ENCODE data around the gene PRSS50. TPM values are rescaled to one million over a fixed set of nuclear protein-coding genes. Genes with fewer than 3 reads are reported as not detected.

The PRSS50 gene
- total RNA-seq, 1 experiment from 2014 or later = not detected

DNA sequence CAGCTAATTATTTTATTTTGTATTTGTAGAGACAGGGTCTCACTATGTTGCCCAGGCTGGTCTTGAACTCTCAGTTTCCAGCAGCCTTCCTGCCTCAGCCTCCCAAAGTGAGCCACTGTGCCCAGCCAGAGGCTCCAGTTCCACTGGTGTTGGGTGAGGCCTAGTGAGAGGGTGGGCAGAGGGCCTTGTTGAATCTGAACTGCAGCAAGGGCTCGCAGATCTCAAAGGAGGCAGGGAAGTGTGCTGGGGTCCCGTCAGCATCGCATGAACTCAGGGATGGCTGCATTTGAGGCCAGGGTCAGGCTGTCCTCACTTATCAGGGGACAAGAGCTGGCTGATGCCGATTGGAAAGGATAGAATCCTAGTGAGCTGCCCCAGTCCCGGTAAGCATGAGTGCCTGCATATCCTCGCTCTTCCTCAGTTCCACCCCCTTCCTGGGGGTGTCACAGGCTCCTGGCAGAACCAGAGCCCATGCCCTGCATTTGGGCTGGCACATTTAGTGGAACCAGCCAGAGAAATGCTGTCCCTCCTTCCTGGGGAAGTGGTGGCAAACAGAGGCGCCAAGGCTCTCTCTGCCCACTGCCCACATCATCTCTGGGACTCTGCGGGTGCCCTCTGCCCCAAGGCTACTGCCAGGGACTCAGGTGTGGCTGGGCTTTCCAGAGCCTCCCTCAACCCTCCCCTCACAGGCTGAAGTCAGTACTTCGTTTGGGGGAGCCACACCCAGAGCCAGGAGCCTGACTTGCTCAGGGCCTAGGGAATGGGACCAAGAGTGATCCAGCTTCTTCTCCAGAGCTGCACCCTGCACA is 48.3 kb downstream of the PRSS50 start:
- no TSS peak for BruUV-seq (replicated peaks)
- RAD21 ChIA-PET (ENCODE audit: low non-redundant PET in 1 of 2, low total read pairs in 2 of 2, uncharacterized antibody in 2 of 2, unreplicated experiment in 2 of 2) = no interaction called here
- intact Hi-C loops (cut with micrococcal nuclease) = no loop called here
- TF ChIP-seq CEBPB (IDR thresholded peaks at IDR 0.05; ENCODE audit: low read depth) = no peak
- no peak for TF ChIP-seq POLR2AphosphoS5 (IDR thresholded peaks at IDR 0.05; ENCODE audit: low read depth, low read length)
- TF ChIP-seq POLR2A (IDR thresholded peaks at IDR 0.05; ENCODE audit: borderline replicate concordance, extremely low read depth, insufficient read depth, insufficient read length) = no peak
- TF ChIP-seq TCF7L2 (IDR thresholded peaks at IDR 0.05; ENCODE audit: borderline replicate concordance, extremely low read depth, insufficient read depth, insufficient read length) = no peak
- no peak for TF ChIP-seq JUND (IDR thresholded peaks at IDR 0.05)
- TF ChIP-seq, protein P1, sequence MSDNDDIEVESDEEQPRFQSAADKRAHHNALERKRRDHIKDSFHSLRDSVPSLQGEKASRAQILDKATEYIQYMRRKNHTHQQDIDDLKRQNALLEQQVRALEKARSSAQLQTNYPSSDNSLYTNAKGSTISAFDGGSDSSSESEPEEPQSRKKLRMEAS (IDR thresholded peaks at IDR 0.05) = no peak
- TF ChIP-seq ZNF274 (IDR thresholded peaks at IDR 0.05; ENCODE audit: low read depth, low read length) = no peak
- TF ChIP-seq SIN3A (IDR thresholded peaks at IDR 0.05; ENCODE audit: low read depth) = no peak
- TF ChIP-seq SP1 (IDR thresholded peaks at IDR 0.05; ENCODE audit: low read depth) = no peak
- TF ChIP-seq CBX3 (IDR thresholded peaks at IDR 0.05; ENCODE audit: low read depth) = no peak
- no peak for TF ChIP-seq EZH2 (IDR thresholded peaks at IDR 0.05)
- no peak for TF ChIP-seq EGR1 (IDR thresholded peaks at IDR 0.05; ENCODE audit: low read depth)
- no peak for TF ChIP-seq EZH2phosphoT487 (IDR thresholded peaks at IDR 0.05; ENCODE audit: borderline replicate concordance)
- TF ChIP-seq, protein P2, sequence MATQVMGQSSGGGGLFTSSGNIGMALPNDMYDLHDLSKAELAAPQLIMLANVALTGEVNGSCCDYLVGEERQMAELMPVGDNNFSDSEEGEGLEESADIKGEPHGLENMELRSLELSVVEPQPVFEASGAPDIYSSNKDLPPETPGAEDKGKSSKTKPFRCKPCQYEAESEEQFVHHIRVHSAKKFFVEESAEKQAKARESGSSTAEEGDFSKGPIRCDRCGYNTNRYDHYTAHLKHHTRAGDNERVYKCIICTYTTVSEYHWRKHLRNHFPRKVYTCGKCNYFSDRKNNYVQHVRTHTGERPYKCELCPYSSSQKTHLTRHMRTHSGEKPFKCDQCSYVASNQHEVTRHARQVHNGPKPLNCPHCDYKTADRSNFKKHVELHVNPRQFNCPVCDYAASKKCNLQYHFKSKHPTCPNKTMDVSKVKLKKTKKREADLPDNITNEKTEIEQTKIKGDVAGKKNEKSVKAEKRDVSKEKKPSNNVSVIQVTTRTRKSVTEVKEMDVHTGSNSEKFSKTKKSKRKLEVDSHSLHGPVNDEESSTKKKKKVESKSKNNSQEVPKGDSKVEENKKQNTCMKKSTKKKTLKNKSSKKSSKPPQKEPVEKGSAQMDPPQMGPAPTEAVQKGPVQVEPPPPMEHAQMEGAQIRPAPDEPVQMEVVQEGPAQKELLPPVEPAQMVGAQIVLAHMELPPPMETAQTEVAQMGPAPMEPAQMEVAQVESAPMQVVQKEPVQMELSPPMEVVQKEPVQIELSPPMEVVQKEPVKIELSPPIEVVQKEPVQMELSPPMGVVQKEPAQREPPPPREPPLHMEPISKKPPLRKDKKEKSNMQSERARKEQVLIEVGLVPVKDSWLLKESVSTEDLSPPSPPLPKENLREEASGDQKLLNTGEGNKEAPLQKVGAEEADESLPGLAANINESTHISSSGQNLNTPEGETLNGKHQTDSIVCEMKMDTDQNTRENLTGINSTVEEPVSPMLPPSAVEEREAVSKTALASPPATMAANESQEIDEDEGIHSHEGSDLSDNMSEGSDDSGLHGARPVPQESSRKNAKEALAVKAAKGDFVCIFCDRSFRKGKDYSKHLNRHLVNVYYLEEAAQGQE (IDR thresholded peaks at IDR 0.05; ENCODE audit: low read depth) = no peak
- TF ChIP-seq ZFX (IDR thresholded peaks at IDR 0.05) = no peak
- TF ChIP-seq FOSL1 (IDR thresholded peaks at IDR 0.05; ENCODE audit: low read depth) = no peak
- no peak overlapping the region for H3K27ac ChIP-seq (ENCODE audit: low read depth, low read length)
- no peak overlapping the region for H2AFZ ChIP-seq (ENCODE audit: low read depth, low read length, poor library complexity, severe bottlenecking)
- ATAC-seq = no peak
- no peaks in the 10 kb centered on the region for H3K4me1 ChIP-seq (ENCODE audit: control insufficient read depth in 1 of 2, insufficient read depth in 2 of 2, low read length in 2 of 2)
- CTCF ChIA-PET = no interaction called here
- no peak overlapping the region for H3K4me3 ChIP-seq (replicated peaks in 1 of 2; ENCODE audit: low read depth in 1 of 2, low read length in 2 of 2)
- no peak for DNase-seq (ENCODE audit: low read depth, low spot score)
- no peak overlapping the region for H3K4me2 ChIP-seq (ENCODE audit: low read length)
- H3K9me2 ChIP-seq (ENCODE audit: insufficient read depth) = no peaks in the 10 kb centered on the region
- no peaks in the 10 kb centered on the region for H3K36me3 ChIP-seq (ENCODE audit: control insufficient read depth in 1 of 2, insufficient read depth in 2 of 2, low read length in 2 of 2)
- no peaks in the 10 kb centered on the region for H4K20me1 ChIP-seq (ENCODE audit: insufficient read depth)
- no peaks in the 10 kb centered on the region for H3K27me3 ChIP-seq (ENCODE audit: insufficient read depth, low read length)
- H3K9ac ChIP-seq (ENCODE audit: low read length) = no peak overlapping the region
- no peaks in the 10 kb centered on the region for H3K79me2 ChIP-seq (ENCODE audit: insufficient read depth, low read length)
- no peaks in the 10 kb centered on the region for H3K9me3 ChIP-seq (ENCODE audit: control insufficient read depth in 1 of 2, insufficient read depth in 1 of 2, low read depth in 1 of 2, low read length in 2 of 2)
- POLR2A ChIA-PET = no interaction called here
